Right lobe of liver (tissue), 6 donors: ENCODE measurements around the gene PRDM15. TPM values are rescaled to one million over a fixed set of nuclear protein-coding genes. Genes with fewer than 3 reads are reported as not detected.

Experiments
- ATAC-seq, 4 donors: fragments of 200-7000 bp; cut with Tn5 transposase; one replicate each; pipeline ENCODE4 v1.9.1; 2020; ENCODE audit warnings: mild to moderate bottlenecking in 4 of 4, moderate library complexity in 4 of 4
- DNase-seq, 3 donors: peaks; one replicate each; pipeline ENCODE4 v3.0.0-alpha.2; 2020
- H3K27ac ChIP-seq, 3 donors: fragments of 200-600 bp; one replicate each; pipeline ENCODE4 v1.8.0; 2022
- H3K27me3 ChIP-seq, 2 donors: fragments of 200-600 bp; one replicate each; pipeline ENCODE4 v1.8.0; 2022
- H3K36me3 ChIP-seq, 4 donors: fragments of 200-600 bp; sonication (generic) in 1 of 4; one replicate each; pipeline versions ENCODE4 v1.5.1 to v1.8.0; 2017 to 2022; ENCODE audit warnings: control low read depth in 1 of 4
- H3K4me1 ChIP-seq, 4 donors: fragments of 200-600 bp; sonication (generic) in 1 of 4; one replicate each; pipeline versions ENCODE4 v1.5.1 to v1.8.0; 2017 to 2022; ENCODE audit warnings: control low read depth in 1 of 4
- H3K4me3 ChIP-seq, 3 donors: fragments of 200-600 bp; one replicate each; pipeline ENCODE4 v1.8.0; 2022
- H3K9me3 ChIP-seq, 4 donors: fragments of 200-600 bp; sonication (generic) in 1 of 4; one replicate each; pipeline versions ENCODE4 v1.5.1 to v1.8.0; 2017 to 2022; ENCODE audit warnings: control low read depth in 1 of 4
- POLR2A ChIP-seq: fragments of 450-650 bp; IDR thresholded peaks from one replicate; pipeline ENCODE4 v1.6.1; 2017; ENCODE audit warnings: antibody characterized with exemption, mild to moderate bottlenecking
- WGBS: methylation state at CpG from one replicate; pipeline ENCODE4 v1.1.6; 2018; ENCODE audit warnings: low coverage, low lambda C conversion rate; ENCODE audit not compliant: insufficient coverage; ENCODE audit errors: missing lambda C conversion rate; 5-methylcytosine and 5-hydroxymethylcytosine counted together
- intact Hi-C, 2 donors: fragments of 100-400 bp; cut with DNase I; formaldehyde crosslinking; loops; one replicate each; pipeline versions ENCODE4 v1.11.2 to v1.14.1; 2022
- total RNA-seq, 6 experiments: library from RNA; depleted of rRNA in 2 of 6; stranded (reverse); fragments of >200 nt in 2 of 6; fragmentation: NEBNext Ultra II Directional in 3 of 6; extraction: Animal tissue kit (Norgen Biotek cat#: 25700) in 3 of 6; gene quantifications; one replicate each; pipeline versions ENCODE4 v1.1.0 to v1.2.4, GENCODE V29; 2016 to 2023
- TF ChIP-seq, protein P1 (sequence below), 4 donors: fragments of 200-600 bp in 3 of 4; fragments of 450-650 bp in 1 of 4; IDR thresholded peaks; one replicate each; pipeline versions ENCODE4 v1.5.1 to v1.8.0; 2016 to 2022; ENCODE audit warnings: antibody characterized with exemption in 4 of 4, mild to moderate bottlenecking in 2 of 4
- donor health status: DM: no; HTN: yes; CAD: no.
- donor health status: DM: no; HTN: no; CAD: no.
- donor health status: DM: no; HTN: no; CAD: no.
- donor health status: DM: no; HTN: yes; CAD: no.
- donor health status: DM: no; HTN: yes; CAD: no.

PRDM15 gene
- total RNA-seq, 6 experiments from 2014 or later, result 1.9 to 4.0 (median 2.7) TPM

DNA sequence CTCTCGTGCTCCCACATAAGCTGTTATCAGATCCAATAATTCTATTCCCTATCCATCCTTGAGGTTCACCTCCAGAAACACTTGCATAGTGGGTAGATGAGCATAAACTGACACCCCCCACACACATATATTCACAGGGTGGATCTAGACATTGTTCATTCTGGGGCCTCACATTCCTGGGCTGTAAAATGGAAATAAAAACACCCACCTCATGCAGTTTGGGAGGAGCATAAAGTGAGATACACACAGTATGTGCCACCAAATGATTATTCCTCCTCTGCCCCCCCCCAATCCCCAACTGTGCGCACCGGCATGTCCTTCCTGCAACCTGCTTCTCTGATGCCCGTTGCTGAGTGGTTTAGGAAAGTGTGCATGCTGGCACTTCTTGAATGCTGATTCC lies 17.9 kb downstream of the PRDM15 start:
- TF ChIP-seq, protein P1, sequence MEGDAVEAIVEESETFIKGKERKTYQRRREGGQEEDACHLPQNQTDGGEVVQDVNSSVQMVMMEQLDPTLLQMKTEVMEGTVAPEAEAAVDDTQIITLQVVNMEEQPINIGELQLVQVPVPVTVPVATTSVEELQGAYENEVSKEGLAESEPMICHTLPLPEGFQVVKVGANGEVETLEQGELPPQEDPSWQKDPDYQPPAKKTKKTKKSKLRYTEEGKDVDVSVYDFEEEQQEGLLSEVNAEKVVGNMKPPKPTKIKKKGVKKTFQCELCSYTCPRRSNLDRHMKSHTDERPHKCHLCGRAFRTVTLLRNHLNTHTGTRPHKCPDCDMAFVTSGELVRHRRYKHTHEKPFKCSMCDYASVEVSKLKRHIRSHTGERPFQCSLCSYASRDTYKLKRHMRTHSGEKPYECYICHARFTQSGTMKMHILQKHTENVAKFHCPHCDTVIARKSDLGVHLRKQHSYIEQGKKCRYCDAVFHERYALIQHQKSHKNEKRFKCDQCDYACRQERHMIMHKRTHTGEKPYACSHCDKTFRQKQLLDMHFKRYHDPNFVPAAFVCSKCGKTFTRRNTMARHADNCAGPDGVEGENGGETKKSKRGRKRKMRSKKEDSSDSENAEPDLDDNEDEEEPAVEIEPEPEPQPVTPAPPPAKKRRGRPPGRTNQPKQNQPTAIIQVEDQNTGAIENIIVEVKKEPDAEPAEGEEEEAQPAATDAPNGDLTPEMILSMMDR (IDR thresholded peaks at IDR 0.05), result no peak
- TF ChIP-seq POLR2A, result no peak
- intact Hi-C loops, result no loop called here
- Histone ChIP-seq H3K4me3 (no peak overlapping the region), H3K4me1 (no peaks in the 10 kb centered on the region), H3K36me3 (peaks cover 0 to 5% (median 0%) of the 10 kb centered on the region in 4 donors), H3K9me3 (no peaks in the 10 kb centered on the region), H3K27me3 (no peaks in the 10 kb centered on the region), H3K27ac (no peak overlapping the region)
- no peak for DNase-seq
- WGBS, result 86% methylated on average over 2 of the region's 4 CpGs
- no peak for ATAC-seq

DNA sequence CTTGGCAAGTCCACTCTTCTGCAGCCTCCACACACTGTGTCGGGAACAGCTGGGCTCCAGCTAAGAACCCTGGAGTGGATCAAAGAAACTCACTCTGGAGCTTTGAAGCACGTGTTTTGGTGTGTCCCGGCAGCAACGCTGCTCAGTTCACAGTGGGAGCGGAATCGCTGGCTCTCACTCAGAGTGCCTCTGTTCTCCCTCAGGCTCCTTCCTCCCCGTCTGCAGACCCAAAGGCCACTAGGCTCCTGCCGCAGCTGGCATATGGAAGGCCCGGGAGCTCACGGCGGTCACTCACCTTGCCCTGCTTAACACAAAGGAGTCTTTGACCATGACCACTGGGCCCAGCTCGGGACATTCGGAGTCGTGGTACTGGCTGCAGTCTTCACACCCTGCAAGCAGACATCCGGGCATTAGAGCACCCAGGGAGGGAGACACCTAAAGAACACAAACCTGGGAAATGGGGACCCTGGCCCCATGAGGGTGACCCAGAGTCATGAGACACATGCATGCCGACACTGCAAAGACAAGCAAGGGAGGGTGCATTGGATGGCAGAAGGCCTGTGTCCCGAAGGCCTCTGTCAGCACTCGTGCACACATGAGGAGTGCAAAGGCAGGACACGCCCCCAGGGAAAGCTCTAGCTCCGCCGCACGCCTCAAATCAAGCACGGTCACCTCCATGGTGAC lies 19.7 kb downstream of the PRDM15 start:
- no peak for ATAC-seq
- 100% methylated on average over 1 of the region's 23 CpGs for WGBS
- intact Hi-C loops, result no loop called here
- Histone ChIP-seq H3K4me3 (no peak overlapping the region), H3K9me3 (no peaks in the 10 kb centered on the region), H3K4me1 (no peaks in the 10 kb centered on the region), H3K27me3 (no peaks in the 10 kb centered on the region), H3K36me3 (peaks cover 0 to 5% (median 0%) of the 10 kb centered on the region in 4 donors), H3K27ac (no peak overlapping the region)
- no peak for DNase-seq
- TF ChIP-seq, protein P1 (IDR thresholded peaks at IDR 0.05), result no peak
- TF ChIP-seq POLR2A, result no peak

DNA sequence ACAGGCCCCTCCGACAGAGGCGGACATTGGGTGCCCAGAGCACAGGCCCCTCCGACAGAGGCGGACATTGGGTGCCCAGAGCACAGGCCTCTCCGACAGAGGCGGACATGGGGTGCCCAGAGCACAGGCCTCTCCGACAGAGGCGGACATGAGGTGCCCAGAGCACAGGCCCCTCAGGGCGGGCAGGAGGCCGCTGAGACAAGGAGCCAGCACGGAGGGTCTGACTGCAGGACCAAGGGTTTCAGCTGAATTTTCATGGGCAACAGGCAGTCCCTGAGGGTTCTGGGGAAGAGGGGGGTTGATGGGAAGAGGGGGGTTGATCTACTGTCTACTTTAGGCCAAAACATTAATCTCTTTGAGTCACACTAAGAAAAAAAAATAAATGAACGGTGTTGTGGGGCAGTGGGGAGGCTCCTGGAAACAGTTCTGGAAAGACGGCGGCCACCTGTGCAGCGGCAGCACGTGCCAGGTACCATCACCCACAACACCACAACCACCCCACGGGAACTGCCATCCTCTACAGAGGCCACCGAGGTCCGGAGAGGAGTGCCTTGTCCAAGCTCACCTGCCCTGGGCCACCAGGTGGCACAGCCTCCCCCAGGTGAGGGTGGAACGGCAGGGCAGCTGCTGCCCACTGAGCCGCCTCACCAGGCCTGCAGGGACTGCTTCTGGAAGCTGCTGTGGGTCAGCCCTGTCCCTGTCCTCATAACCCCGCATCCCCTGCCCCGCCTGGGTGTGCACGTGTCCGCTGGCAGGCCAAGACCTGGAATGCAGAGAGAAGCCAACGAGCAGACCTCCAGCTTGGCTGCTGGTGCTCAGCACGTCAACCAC lies 20.5 kb downstream of the PRDM15 start:
- Histone ChIP-seq H3K9me3 (no peaks in the 10 kb centered on the region), H3K27ac (no peak overlapping the region), H3K4me1 (no peaks in the 10 kb centered on the region), H3K36me3 (peaks cover 0 to 5% (median 0%) of the 10 kb centered on the region in 4 donors), H3K27me3 (no peaks in the 10 kb centered on the region), H3K4me3 (no peak overlapping the region)
- no peak for TF ChIP-seq POLR2A
- TF ChIP-seq, protein P1 (IDR thresholded peaks at IDR 0.05), result no peak
- DNase-seq (no peak), ATAC-seq (no peak)
- WGBS, result 98% methylated on average over 5 of the region's 27 CpGs
- intact Hi-C loops, result no loop called here

DNA sequence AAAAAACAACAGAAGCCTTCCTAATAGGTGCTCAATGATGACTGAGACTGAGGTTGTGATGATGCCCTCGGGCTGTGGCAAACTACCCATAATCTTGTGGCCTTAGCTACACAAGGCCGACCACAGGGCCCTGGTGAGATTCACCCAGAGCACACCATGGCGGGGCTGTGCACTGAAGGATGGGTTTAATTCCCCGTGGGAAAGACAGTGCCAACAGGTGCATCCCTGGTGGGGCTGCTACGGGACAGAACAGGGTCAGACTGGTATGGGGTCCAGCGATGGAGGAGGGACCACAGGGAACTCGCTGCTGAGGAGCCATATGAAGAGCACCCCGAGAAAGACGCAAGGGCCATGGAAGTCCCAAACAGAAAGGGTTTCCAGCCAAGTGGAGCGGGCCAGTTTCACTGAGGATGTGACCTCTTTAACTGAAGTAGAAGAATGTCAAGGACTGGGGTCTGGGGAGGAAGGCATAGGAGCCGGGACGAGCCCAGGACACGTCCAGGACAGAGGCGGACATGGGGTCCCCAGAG lies 21.3 kb downstream of the PRDM15 start:
- H3K9me3 ChIP-seq, result no peaks in the 10 kb centered on the region
- intact Hi-C loops, result no loop called here
- ATAC-seq, result no peak
- 92% methylated on average over 6 of the region's 14 CpGs for WGBS
- no peaks in the 10 kb centered on the region for H3K4me1 ChIP-seq
- no peak for TF ChIP-seq POLR2A
- TF ChIP-seq, protein P1 (IDR thresholded peaks at IDR 0.05), result no peak
- DNase-seq, result no peak
- no peak overlapping the region for H3K4me3 ChIP-seq
- no peaks in the 10 kb centered on the region for H3K27me3 ChIP-seq
- no peak overlapping the region for H3K27ac ChIP-seq
- peaks cover 0 to 5% (median 0%) of the 10 kb centered on the region in 4 donors for H3K36me3 ChIP-seq
